Measurements from ENCODE around the gene CBX7.

- TF ChIP-seq CTCF (IDR thresholded peaks at IDR 0.05; ENCODE audit: low read depth, low read length) (no peak), EZH2phosphoT487 (IDR thresholded peaks at IDR 0.05; ENCODE audit: low read depth) (no peak)
Observed at GRCh38 chr22:39092111-39092862, 60.2 kb downstream of the CBX7 start.

Data from OCI-LY3 (cell line).